CD4-positive, alpha-beta T cell treated with Interleukin-10 for 1 hour (primary cell): ENCODE measurements around the gene PDGFA.

Source experiments
- DNase-seq: peaks from one replicate; pipeline ENCODE4 v3.0.0-alpha.2; 2020

Gene PDGFA

DNA sequence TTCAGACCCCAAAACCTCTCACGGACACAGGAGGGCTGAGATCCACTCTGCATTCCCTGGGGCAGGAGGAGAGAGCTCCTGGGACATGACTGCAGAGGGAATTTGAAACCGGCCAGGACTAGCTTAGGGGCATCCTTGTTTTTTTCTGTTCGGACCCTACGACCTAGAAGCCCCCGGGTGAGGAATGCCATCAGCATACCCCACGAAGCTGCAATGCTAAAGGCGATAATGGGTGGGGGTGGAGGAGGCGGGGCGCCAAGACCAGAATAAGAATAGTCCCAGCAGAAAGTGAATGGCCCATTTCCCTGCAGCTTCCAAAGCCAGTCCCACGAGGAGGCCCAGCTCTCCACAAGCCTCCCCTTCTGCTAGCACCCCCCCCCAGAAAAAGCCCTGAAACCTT is 4.0 kb downstream of the PDGFA start:
- no peak for DNase-seq

DNA sequence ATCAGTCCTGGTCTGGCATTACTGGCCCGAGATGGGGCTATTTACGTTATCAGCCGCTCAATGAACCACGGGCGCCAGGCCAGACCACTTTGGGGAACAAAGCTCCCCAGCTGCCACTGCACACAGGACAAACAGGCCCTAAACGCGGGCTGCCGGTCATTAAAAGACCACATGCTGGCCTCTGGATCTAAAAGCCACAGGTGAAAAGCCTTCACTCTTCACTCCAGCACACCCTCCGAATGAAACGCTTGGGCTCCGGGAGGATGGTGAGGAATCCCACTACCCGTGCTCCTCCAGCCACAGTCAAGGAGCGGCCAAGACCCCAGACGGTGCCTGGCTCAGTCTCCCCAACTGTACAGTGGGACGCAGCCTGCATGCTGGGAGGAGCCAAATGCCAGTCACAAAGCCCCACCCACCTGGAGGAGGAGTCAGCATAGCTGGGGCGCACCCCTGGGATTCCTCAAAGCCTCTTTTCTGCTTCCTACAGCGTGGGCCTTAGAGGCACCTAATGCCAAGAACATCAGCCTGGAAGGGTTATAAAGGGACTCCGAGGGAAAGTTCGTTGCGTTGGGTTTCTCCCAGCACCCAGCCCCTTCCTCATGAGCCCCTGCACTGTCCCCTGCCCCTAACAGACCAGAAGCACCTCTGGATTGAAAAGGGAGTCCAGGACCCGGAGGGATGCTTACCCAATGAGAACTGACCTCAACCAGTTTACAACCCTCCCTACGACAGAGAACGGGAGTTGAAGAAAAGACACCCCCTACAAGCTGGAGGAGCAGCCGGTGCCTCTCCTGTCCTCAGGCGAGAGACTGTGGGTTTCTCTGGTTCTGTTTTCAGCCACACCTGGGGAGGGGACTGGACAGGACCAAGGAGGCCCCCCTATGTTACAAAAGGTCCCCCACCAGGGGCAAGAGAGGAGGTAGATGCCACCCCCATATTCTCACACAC is 4.7 kb downstream of the PDGFA start:
- no peak for DNase-seq

DNA sequence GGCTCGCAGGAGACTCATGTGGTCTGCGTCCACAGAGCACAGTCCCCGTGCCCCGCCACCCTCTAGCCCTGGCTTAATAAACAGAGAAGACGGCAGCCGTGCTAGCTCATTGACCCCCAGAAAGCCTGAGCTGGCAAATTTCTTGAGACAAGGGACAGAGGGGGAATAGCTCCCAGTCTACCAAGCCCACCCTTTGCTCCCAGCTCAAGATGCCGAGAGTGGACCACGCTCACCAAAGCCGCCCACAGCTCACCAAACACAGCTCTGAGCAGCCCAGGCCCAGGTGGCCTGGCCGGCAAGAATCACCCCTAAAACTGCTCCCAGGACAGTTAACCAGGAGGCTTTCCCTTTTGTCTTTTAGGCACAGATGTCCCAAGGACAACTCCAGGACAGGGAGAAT is 5.4 kb downstream of the PDGFA start:
- no peak for DNase-seq

- no peak for DNase-seq
Measured at GRCh38 chr7:513521-514166, 6.0 kb downstream of the PDGFA start.

DNA sequence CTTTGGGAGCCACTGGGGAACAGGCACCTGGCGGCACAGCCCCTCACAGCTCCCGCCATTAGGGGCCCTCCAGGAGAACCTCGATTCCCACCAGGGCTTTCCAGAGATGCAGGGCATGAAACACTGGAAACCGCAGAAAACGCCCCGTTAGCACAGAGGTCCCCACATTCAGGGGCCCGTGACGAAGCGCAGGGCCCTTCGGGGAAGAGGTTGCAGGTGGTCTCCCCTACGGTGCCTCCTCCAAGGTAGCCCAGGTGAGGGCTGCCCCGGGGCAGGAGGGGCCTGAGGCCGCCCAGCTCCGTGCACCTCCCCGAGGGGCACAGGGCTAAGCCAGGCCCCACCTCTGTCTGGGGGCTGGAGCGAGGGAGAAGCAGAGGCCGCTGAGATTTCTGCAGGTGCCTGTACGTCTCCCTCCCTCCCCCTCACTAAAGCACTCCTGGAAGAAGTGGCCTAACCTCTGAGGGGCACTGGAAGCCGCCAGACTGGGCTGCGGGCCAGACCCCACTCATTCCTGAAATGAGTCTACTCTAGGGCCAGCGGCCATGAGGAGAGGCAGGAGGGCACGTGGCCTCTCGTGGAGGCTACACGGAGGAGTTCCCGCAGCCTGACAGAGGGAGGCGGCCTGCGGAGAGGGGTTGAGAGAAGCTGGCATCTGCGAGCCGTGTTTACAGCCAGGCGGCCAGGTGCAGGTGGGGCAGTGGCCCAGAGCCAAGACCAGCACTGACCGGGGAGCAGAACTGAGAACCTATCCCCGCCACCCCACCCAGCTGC is 6.9 kb downstream of the PDGFA start:
- DNase-seq: no peak

DNA sequence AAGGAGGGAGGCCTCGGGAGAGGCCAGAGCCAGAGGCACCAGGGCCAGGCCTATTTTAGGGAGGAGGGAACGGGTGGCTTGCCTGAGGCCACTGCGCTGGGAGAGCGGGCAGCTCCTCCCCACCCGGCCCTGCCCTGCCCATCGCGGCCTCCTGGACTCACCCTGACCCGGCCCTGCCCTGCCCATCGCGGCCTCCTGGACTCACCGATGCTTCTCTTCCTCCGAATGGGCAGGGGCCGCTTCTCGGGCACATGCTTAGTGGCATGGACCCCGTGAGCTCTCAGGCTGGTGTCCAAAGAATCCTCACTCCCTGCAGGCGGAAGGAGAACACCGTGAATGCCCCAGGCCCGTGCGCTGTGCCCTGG is 7.5 kb downstream of the PDGFA start:
- DNase-seq: no peak

- DNase-seq: no peak
Measured at GRCh38 chr7:511476-512145, 8.0 kb downstream of the PDGFA start.

GRCh38 chr7:510782-511281 is 8.8 kb downstream of the PDGFA start:
- DNase-seq: no peak

DNA sequence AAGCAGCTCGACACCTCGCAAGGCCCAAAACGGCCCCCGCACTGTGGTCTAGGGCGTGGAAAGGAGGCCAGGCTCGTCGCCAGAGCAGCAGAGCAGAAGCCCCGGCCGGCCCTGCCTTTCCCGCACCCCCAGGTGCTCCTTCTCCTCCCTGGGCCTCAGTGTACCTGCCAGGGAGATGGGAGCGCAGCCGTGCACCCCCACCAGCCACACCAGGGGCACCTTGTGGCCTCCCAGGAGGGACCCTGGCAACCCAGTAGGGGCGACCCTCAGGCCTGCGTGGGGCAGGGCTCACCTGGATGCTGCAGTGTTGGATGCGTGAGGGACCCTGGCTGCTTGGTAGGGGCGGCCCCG is 9.5 kb downstream of the PDGFA start:
- DNase-seq: no peak

GRCh38 chr7:509426-510130 is 10.1 kb downstream of the PDGFA start:
- no peak for DNase-seq

DNA sequence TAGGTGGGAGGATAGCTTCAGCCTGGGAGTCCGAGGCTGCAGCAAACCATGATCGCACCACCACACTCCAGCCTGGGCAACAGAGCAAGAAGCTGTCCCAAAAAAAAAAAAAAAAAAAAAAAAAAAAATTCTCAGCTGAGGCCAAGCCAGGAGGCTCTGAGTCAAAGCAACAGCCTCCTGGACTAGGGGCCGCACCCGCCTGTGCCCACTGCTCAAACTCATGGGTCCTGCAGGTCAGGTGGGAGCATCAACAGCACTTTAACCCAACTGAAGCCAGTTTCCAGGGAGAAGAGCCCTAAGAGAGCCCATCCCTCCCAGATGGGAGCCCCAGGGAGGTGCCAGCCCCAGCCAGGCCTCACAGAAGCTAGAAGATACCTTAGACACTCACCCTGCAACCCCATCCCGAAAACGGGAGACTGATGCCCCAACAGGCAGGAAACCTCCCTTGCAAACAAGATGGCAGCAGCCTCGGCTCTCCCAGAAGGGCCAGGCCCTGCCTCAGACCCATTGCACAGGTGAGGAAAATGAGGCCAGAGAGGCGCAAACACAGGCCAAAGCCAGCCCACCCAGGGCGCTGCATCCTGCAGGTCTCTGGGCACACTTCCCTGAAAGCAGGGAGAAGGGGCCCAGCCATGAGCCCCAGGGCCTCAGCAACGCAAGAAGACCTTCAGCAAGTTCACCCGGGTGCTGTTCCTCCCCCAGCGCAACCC is 11.0 kb downstream of the PDGFA start:
- DNase-seq: no peak

DNA sequence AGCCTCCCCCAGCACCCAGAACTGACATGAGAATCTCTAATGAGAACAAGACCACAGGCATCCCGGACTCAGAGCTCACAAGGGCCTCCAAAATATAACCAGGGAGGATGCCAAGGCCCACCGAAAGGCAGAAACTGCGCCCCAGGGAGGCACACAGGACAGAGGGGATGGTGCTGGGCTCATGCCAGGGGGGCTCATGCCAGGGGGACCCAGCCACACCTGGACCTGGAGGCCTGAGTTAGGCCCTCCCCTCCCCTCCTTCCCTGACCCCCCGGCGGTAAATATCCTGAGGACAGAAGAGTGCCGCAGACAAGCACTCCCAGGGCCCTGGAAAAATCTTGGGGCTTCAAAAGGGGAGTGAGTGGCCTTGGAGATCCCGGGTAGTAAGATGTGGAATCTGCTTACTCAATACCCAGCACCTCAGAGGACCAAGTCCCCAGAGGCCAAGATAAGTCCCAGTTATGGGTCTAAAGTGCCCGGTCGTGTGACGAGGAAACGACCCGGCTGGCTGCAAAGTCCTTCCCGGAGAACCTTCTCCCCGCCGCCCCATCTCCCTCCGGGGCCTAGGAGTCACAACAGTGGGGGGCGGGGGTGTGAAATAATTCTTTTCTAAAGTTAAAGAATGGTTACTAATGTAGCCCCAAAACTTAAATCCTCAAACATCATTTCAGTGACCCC is 11.9 kb downstream of the PDGFA start:
- DNase-seq: no peak

- DNase-seq: no peak
Measured at GRCh38 chr7:506921-507622, 12.6 kb downstream of the PDGFA start.

DNA sequence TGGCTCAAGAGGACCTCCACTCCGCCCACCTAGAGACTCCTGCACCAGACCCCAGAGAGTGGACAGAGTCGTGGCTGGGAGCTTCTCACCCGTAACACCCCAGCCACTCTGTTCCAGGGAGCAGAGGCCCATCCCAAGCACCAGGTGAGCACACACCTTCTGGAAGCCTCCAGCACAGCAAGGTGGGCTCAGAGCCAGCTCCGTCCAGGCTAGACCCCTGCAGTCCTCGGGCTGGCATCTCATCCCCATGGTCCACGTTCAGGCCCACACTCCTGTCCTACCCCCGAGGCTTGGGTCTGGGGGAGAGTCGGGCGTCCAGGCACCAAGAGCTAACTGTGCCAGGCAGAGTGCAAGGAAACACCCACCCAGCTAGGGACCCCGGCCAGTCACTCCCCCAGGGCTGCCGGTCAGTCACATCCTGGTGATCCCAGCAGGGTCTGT is 13.2 kb downstream of the PDGFA start:
- no peak for DNase-seq

- no peak for DNase-seq
Measured at GRCh38 chr7:505171-505570, 14.5 kb downstream of the PDGFA start.

GRCh38 chr7:504221-505111 is 15.2 kb downstream of the PDGFA start:
- DNase-seq: no peak

DNA sequence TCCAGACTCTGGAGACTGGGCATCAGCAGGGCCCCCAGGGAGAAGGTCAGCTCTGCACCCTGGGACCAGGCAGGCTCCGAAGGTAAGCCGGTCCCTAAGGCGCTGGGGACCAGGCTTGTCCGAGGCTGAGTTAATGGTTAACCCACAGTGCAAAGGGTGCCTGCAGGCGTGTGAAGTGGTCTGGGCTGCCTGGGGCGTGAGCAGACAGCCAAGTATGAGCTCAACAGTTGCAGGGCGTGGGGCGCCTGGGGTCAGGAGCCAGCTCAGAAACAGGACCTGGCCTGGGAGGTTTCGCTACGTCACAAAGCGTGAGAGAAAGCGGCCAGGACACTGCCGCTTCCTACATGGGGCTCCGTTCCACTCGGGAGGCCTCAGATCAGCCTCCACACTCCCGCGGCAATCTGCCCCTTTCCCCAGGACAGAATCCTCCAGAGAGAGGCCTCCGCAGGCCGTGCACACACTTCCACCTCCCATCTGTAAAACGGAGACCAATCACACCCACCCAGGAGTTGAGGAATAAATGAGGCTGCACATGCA is 16.0 kb downstream of the PDGFA start:
- no peak for DNase-seq

DNA sequence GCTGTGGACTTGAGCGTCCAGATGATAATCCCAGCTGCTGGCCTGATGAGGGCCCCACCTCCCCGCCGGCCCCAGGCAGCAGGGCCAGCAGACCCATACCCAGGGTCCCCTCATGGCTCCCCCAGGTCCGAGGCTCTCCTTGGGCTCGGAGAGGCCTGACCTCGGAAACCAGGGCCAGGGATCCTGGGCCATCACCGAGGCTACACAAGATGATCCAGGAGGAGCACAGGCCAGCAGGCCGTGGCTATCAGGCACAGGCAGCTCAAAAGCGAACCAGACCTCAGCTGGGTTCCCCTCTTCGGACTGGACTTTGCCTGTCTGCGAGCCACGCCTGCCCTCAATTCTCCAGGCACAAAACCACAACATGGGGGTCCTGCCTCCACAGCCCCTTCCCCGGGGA is 17.4 kb downstream of the PDGFA start:
- no peak for DNase-seq

DNA sequence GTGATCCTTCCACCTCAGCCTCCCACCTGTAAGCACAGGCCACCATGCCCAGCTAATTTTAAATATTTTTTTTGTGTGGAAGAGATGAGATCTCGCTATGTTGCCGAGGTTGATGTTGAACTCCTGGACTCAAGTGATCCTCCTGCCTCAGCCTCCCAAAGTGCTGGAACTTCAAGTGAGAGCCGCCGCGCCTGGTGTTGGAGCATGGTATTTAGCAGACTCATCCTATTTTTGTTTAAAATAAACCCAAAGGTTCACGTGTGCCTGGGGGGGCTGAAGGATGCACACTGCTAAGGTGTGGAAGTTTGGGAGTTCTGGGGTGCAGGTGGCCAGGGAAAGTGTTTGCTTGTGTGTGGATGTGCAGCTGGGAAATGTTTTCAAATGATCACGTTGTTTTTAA is 18.1 kb downstream of the PDGFA start:
- no peak for DNase-seq
